ENCODE data around the gene RHOT2. TPM values are rescaled to one million over a fixed set of nuclear protein-coding genes. Genes with fewer than 3 reads are reported as not detected.

The RHOT2 gene
- total and polyA plus RNA-seq, 9 of the 15 experiments (the other 6 are each of a cell fraction or from before 2014, with no cell fraction given) = 5.0 to 373 (median 112) TPM

DNA sequence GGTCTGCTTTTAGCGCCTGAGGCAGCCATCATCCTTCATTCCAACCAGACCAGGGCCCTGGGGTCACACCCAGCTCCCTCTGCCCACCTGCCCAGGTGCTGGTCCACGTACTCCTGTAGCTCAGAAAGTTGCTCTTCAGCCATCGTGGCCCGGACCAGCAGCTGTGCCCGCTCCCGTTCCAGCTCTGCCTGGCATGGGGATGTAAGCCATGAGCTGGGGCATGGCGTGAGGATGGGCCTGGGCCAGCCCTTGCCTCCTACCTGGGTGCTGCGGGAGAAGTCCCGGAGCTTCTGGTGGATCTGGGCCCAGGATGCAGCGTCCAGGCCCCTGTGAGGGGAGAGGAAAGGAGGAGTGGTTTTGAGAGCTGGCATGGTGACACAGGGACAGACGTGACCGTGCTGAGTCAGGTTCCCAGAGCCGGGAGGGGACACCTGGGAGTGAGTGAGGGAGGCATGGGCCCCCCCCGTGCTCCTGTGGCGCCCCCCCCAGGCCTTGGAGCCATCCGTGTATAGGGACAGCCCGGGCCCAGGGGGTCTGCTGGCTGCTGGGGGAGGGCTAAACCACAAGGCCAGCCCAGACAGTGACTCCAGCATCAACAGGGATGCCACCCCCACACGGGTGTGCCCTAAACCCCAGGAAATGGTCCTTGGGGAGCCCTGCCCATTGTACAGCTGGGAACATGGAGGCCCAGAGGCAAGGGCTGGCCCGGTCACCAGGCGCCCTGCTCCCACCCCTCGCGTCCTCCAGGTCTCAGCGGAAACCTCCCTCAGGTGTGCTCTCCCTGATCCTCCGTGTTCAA is 55.1 kb downstream of the RHOT2 start:
- H3K9me1 ChIP-seq (ENCODE audit: control insufficient read depth, insufficient read depth, low read length) = peaks cover 3% of the 10 kb centered on the region
- peaks cover 23% of the 10 kb centered on the region; the same call in 2 of the 3 replicates for H3K36me3 ChIP-seq (ENCODE audit: control insufficient read depth, insufficient read depth, low read length)
- in situ Hi-C loops (cut with MboI) = no loop called here
- no peak overlapping the region for H2AFZ ChIP-seq (ENCODE audit: low read depth, low read length)
- no TSS peak for BruUV-seq (replicated peaks)
- H3K79me2 ChIP-seq (ENCODE audit: control insufficient read depth, insufficient read depth, low read length) = peaks cover 50% of the 10 kb centered on the region
- DNase-seq (ENCODE audit: extremely low read depth in 1 of 4, low spot score in 3 of 4) = peak in 1 of 4 experiments; percentile 35
- H4K20me1 ChIP-seq (replicated peaks; ENCODE audit: control insufficient read depth, insufficient read depth, low read length) = no peaks in the 10 kb centered on the region; the same call in 1 of the 2 replicates
- no peak overlapping the region for H3K27ac ChIP-seq (ENCODE audit: extremely low read depth, low read depth, low read length)
- no peak for FAIRE-seq
- intact Hi-C loops (cut with micrococcal nuclease) = no loop called here
- peak overlapping the region; percentile 100; the same call in 1 of the 2 replicates for H3K4me3 ChIP-seq
- peak overlapping the region; percentile 90 for H3K4me2 ChIP-seq (ENCODE audit: insufficient read depth, low read length)
- H3K9me3 ChIP-seq (replicated peaks; ENCODE audit: control insufficient read depth, insufficient read depth, low read depth, low read length) = no peaks in the 10 kb centered on the region
- no peak for ATAC-seq
- H3K4me1 ChIP-seq (replicated peaks in 1 of 2; ENCODE audit: control insufficient read depth in 2 of 2, insufficient read depth in 2 of 2, low read length in 2 of 2) = peaks cover 14 to 96% of the 10 kb centered on the region in 2 experiments; a peak in 4 of 5 replicates
- H3K9ac ChIP-seq (ENCODE audit: insufficient read depth in 1 of 2, low read depth in 2 of 2, low read length in 2 of 2) = peak overlapping the region; percentile 96 to 99; a peak in 3 of 4 replicates
- ChIA-PET CTCF (ENCODE audit: low intra/inter-chr PET ratio) (no interaction called here), POLR2A (interaction anchor here (0.6 to 4.5 kb wide), 3 partner anchors 14 to 370 kb away, joined by 3 to 25 read pairs (median 3); no protein-coding TSS in a partner anchor)
- whole genome bisulfite sequencing (ENCODE audit: insufficient coverage, low coverage, missing lambda C conversion rate) = 81% methylated on average over 15 of the region's 24 CpGs
- no peaks in the 10 kb centered on the region for H3K27me3 ChIP-seq (ENCODE audit: control insufficient read depth in 2 of 2, insufficient read depth in 2 of 2, low read length in 2 of 2)
- TF ChIP-seq ZBTB33 (CRISPR knock-in tag; IDR thresholded peaks at IDR 0.05) = peak; percentile 62
- TF ChIP-seq, protein P1, sequence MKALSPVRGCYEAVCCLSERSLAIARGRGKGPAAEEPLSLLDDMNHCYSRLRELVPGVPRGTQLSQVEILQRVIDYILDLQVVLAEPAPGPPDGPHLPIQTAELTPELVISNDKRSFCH (CRISPR knock-in tag; IDR thresholded peaks at IDR 0.05) = no peak
- TF ChIP-seq, protein P1 (tag; IDR thresholded peaks at IDR 0.05) = no peak
- TF ChIP-seq ZBTB8A (IDR thresholded peaks at IDR 0.05; ENCODE audit: partially characterized antibody) = no peak
- peak; percentile 78 for TF ChIP-seq ZNF316 (IDR thresholded peaks at IDR 0.05)
- TF ChIP-seq, protein P2, sequence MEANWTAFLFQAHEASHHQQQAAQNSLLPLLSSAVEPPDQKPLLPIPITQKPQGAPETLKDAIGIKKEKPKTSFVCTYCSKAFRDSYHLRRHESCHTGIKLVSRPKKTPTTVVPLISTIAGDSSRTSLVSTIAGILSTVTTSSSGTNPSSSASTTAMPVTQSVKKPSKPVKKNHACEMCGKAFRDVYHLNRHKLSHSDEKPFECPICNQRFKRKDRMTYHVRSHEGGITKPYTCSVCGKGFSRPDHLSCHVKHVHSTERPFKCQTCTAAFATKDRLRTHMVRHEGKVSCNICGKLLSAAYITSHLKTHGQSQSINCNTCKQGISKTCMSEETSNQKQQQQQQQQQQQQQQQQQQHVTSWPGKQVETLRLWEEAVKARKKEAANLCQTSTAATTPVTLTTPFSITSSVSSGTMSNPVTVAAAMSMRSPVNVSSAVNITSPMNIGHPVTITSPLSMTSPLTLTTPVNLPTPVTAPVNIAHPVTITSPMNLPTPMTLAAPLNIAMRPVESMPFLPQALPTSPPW (CRISPR knock-in tag; IDR thresholded peaks at IDR 0.05) = peak; percentile 18; the same call in 1 of the 2 replicates
- TF ChIP-seq RBM25 (IDR thresholded peaks at IDR 0.05; ENCODE audit: low read depth, low read length, severe bottlenecking) = peak; percentile 69
- TF ChIP-seq POLR2A (conservative IDR thresholded peaks at IDR 0.05) = peak; percentile 64
- TF ChIP-seq, protein P3, sequence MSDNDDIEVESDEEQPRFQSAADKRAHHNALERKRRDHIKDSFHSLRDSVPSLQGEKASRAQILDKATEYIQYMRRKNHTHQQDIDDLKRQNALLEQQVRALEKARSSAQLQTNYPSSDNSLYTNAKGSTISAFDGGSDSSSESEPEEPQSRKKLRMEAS (CRISPR knock-in tag; IDR thresholded peaks at IDR 0.05) = 0 out of 2 replicates have a peak, but pooled peaks have one; percentile 23
- peak in 1 of 2 experiments; percentile 71; a peak in 1 of 4 replicates for TF ChIP-seq KDM1A (IDR thresholded peaks at IDR 0.05)
- TF ChIP-seq, protein P4, sequence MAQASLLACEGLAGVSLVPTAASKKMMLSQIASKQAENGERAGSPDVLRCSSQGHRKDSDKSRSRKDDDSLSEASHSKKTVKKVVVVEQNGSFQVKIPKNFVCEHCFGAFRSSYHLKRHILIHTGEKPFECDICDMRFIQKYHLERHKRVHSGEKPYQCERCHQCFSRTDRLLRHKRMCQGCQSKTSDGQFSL (CRISPR knock-in tag; IDR thresholded peaks at IDR 0.05) = peak; percentile 94
- TF ChIP-seq, protein P4 (tag; IDR thresholded peaks at IDR 0.05) = peak in 1 of 2 experiments; percentile 25; a peak in 1 of 4 replicates
- 0 out of 2 replicates have a peak, but pooled peaks have one; percentile 37 for TF ChIP-seq ZBTB7A (IDR thresholded peaks at IDR 0.05; ENCODE audit: borderline replicate concordance, control insufficient read depth, low read depth, low read length)
- TF ChIP-seq CBX1 (IDR thresholded peaks at IDR 0.05; ENCODE audit: low read depth) = peak; percentile 39; the same call in 1 of the 2 replicates
- TF ChIP-seq CTBP1 (IDR thresholded peaks at IDR 0.05; ENCODE audit: borderline replicate concordance) = no peak
- TF ChIP-seq ATF1 (CRISPR knock-in tag; IDR thresholded peaks at IDR 0.05) = no peak
- no peak for TF ChIP-seq ATF1 (tag; IDR thresholded peaks at IDR 0.05)
- peak; percentile 37 for TF ChIP-seq NFE2 (IDR thresholded peaks at IDR 0.05; ENCODE audit: low read depth)

All from K562 (cell line).